HL-60 (cell line): ENCODE data around the gene MRE11.

Experiments used
- DNase-seq, 2 experiments: peaks; one replicate each; pipeline ENCODE4 v3.0.0-alpha.2; 2010 to 2020; ENCODE audit warnings: low read depth in 1 of 2, low spot score in 1 of 2
- H3K27ac ChIP-seq: fragments of 250-450 bp; sonication (Bioruptor Pico); replicated peaks from 2 replicates; pipeline ENCODE4 v1.5.1; 2020; ENCODE audit warnings: mild to moderate bottlenecking, moderate library complexity
- H3K27me3 ChIP-seq: fragments of 250-450 bp; sonication (Bioruptor Pico); 2 replicates; pipeline ENCODE4 v1.5.1; 2021; ENCODE audit warnings: mild to moderate bottlenecking, moderate library complexity; ENCODE audit not compliant: insufficient read depth, poor library complexity, severe bottlenecking
- H3K4me3 ChIP-seq: replicated peaks from 2 replicates; pipeline ENCODE4 v1.5.1; 2011; ENCODE audit warnings: mild to moderate bottlenecking, control low read depth, low read length; ENCODE audit not compliant: insufficient read depth
- CTCF ChIP-seq: IDR thresholded peaks from one replicate; pipeline ENCODE4 v1.5.1; 2011; ENCODE audit warnings: low read length, control low read depth, inconsistent platforms; ENCODE audit not compliant: insufficient read depth
- GABPA ChIP-seq: IDR thresholded peaks from 2 replicates; pipeline ENCODE4 v1.6.1; 2012; ENCODE audit warnings: low read depth
- POLR2AphosphoS5 ChIP-seq: IDR thresholded peaks from 2 replicates; pipeline ENCODE4 v1.6.1; 2012; ENCODE audit warnings: low read depth
- REST ChIP-seq: IDR thresholded peaks from 2 replicates; pipeline ENCODE4 v1.6.1; 2012; ENCODE audit warnings: low read depth; ENCODE audit not compliant: insufficient replicate concordance
- SPI1 ChIP-seq: IDR thresholded peaks from 2 replicates; pipeline ENCODE4 v1.6.1; 2012; ENCODE audit warnings: low read depth, mild to moderate bottlenecking, borderline replicate concordance

The MRE11 gene

GRCh38 chr11:94536386-94536785 is 42.7 kb upstream of the MRE11 start:
- no peaks in the 10 kb centered on the region for H3K27me3 ChIP-seq
- H3K27ac ChIP-seq, result no peak overlapping the region
- TF ChIP-seq REST, result no peak
- no peak for TF ChIP-seq POLR2AphosphoS5
- no peak for TF ChIP-seq SPI1
- TF ChIP-seq GABPA, result no peak
- no peak for TF ChIP-seq CTCF
- DNase-seq, result no peak
- no peak overlapping the region for H3K4me3 ChIP-seq

- DNase-seq, result no peak
- TF ChIP-seq POLR2AphosphoS5 (no peak), SPI1 (no peak), CTCF (no peak), GABPA (no peak), REST (no peak)
- no peak overlapping the region for H3K27ac ChIP-seq
- no peak overlapping the region for H3K4me3 ChIP-seq
- no peaks in the 10 kb centered on the region for H3K27me3 ChIP-seq
These were observed 40.3 kb upstream of the MRE11 start for GRCh38 chr11:94533696-94534630.

- Histone ChIP-seq H3K27ac (no peak overlapping the region), H3K4me3 (no peak overlapping the region), H3K27me3 (no peaks in the 10 kb centered on the region)
- no peak for DNase-seq
- TF ChIP-seq SPI1 (no peak), POLR2AphosphoS5 (no peak), CTCF (no peak), GABPA (no peak)
These were observed 39.6 kb upstream of the MRE11 start for GRCh38 chr11:94533206-94533605.
